SK-N-SH treated with all-trans-retinoic acid at 6 μM for 48 hours (cell line): Measurements from ENCODE around the gene MAGEA10.

Source experiments
- ATAC-seq: fragments of 200-7000 bp; cut with Tn5 transposase; 3 replicates; pipeline ENCODE4 v1.9.1; 2020; ENCODE audit warnings: mild to moderate bottlenecking, moderate library complexity
- ARNTL ChIP-seq: fragments of 450-650 bp; formaldehyde crosslinking; IDR thresholded peaks from 2 replicates; pipeline ENCODE4 v1.5.0; 2020; ENCODE audit warnings: low read depth, mild to moderate bottlenecking, moderate library complexity, borderline replicate concordance
- CSDC2 ChIP-seq: fragments of 250-450 bp; sonication (Bioruptor Pico); IDR thresholded peaks from 2 replicates; pipeline ENCODE4 v1.5.0; 2020; ENCODE audit warnings: mild to moderate bottlenecking, moderate library complexity
- CSRNP3 ChIP-seq: fragments of 250-450 bp; sonication (Bioruptor Pico); IDR thresholded peaks from 2 replicates; pipeline ENCODE4 v1.5.1; 2021; ENCODE audit warnings: mild to moderate bottlenecking, moderate library complexity
- ESRRG ChIP-seq: fragments of 250-450 bp; sonication (Bioruptor Pico); IDR thresholded peaks from 2 replicates; pipeline ENCODE4 v1.6.1; 2021; ENCODE audit warnings: mild to moderate bottlenecking
- GLIS3 ChIP-seq: fragments of 250-450 bp; sonication (Bioruptor Pico); IDR thresholded peaks from 2 replicates; pipeline ENCODE4 v1.5.0; 2020; ENCODE audit warnings: mild to moderate bottlenecking, moderate library complexity
- ISL1 ChIP-seq: fragments of 250-450 bp; sonication (Bioruptor Pico); IDR thresholded peaks from 2 replicates; pipeline ENCODE4 v2.1.2; 2022; ENCODE audit warnings: mild to moderate bottlenecking, moderate library complexity
- OSR1 ChIP-seq: fragments of 250-450 bp; sonication (Bioruptor Pico); IDR thresholded peaks from 2 replicates; pipeline ENCODE4 v1.8.0; 2022; ENCODE audit warnings: moderate library complexity, mild to moderate bottlenecking, inconsistent platforms
- POU6F1 ChIP-seq: fragments of 250-450 bp; sonication (Bioruptor Pico); IDR thresholded peaks from 2 replicates; pipeline ENCODE4 v1.8.0; 2021; ENCODE audit warnings: low read depth, mild to moderate bottlenecking, moderate library complexity, borderline replicate concordance
- PPARA ChIP-seq: fragments of 250-450 bp; sonication (Bioruptor Pico); IDR thresholded peaks from 2 replicates; pipeline ENCODE4 v1.5.0; 2020; ENCODE audit warnings: mild to moderate bottlenecking, borderline replicate concordance
- RARB ChIP-seq: fragments of 250-450 bp; sonication (Bioruptor Pico); IDR thresholded peaks from 2 replicates; pipeline ENCODE4 v1.8.0; 2021; ENCODE audit warnings: mild to moderate bottlenecking, moderate library complexity
- TCF4 ChIP-seq: fragments of 250-450 bp; sonication (Bioruptor Pico); IDR thresholded peaks from 2 replicates; pipeline ENCODE4 v1.8.0; 2021; ENCODE audit warnings: mild to moderate bottlenecking, moderate library complexity, borderline replicate concordance
- TOX ChIP-seq: fragments of 250-450 bp; sonication (Bioruptor Pico); IDR thresholded peaks from 2 replicates; pipeline ENCODE4 v1.8.0; 2021; ENCODE audit warnings: mild to moderate bottlenecking, moderate library complexity, borderline replicate concordance
- ZFP3 ChIP-seq: fragments of 250-450 bp; sonication (Bioruptor Pico); IDR thresholded peaks from 2 replicates; pipeline ENCODE4 v1.5.0; 2020; ENCODE audit warnings: mild to moderate bottlenecking, moderate library complexity
- ZNF565 ChIP-seq: fragments of 450-650 bp; formaldehyde crosslinking; conservative IDR thresholded peaks from 2 replicates; pipeline ENCODE4 v1.5.0; 2020; ENCODE audit warnings: low read depth, mild to moderate bottlenecking, moderate library complexity
- ZNF70 ChIP-seq: fragments of 450-650 bp; formaldehyde crosslinking; IDR thresholded peaks from 2 replicates; pipeline ENCODE4 v1.5.0; 2020; ENCODE audit warnings: mild to moderate bottlenecking, moderate library complexity
- ZNF8 ChIP-seq: fragments of 450-650 bp; formaldehyde crosslinking; IDR thresholded peaks from 2 replicates; pipeline ENCODE4 v1.5.0; 2020; ENCODE audit warnings: mild to moderate bottlenecking, moderate library complexity
- TF ChIP-seq, protein P1 (sequence below): fragments of 250-450 bp; sonication (Bioruptor Pico); IDR thresholded peaks from 2 replicates; pipeline ENCODE4 v1.8.0; 2020; ENCODE audit warnings: mild to moderate bottlenecking, moderate library complexity, borderline replicate concordance
- TF ChIP-seq, protein P2 (sequence below): fragments of 250-450 bp; sonication (Bioruptor Pico); IDR thresholded peaks from 2 replicates; pipeline ENCODE4 v1.5.0; 2020; ENCODE audit warnings: mild to moderate bottlenecking, moderate library complexity
- TF ChIP-seq, protein P3 (sequence below): fragments of 250-450 bp; sonication (Bioruptor Pico); IDR thresholded peaks from 2 replicates; pipeline ENCODE4 v1.5.1; 2020; ENCODE audit warnings: low read depth, mild to moderate bottlenecking, moderate library complexity

Gene MAGEA10

DNA sequence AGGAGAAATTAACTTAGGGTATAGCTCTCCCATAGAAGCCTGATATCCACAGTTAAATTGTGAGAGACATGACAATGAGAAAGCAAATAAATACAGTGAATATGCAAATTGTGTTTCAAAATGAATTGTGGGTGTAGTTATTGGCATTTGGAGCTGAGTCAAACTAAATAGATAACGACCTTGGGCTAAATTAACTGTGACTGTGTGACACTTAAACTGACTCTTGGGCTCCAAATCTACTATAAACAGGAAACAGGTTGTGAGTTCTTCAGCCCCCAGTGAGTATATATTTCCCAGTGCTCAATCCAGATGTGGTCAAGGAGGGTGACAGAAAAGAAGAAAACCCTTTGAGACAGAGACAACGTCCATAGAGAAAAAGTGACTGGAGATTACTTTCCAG lies 11.3 kb upstream of the MAGEA10 start:
- no peak for ATAC-seq
- TF ChIP-seq TCF4 (CRISPR knock-in tag): no peak
- TF ChIP-seq ZNF8: no peak
- TF ChIP-seq, protein P1, sequence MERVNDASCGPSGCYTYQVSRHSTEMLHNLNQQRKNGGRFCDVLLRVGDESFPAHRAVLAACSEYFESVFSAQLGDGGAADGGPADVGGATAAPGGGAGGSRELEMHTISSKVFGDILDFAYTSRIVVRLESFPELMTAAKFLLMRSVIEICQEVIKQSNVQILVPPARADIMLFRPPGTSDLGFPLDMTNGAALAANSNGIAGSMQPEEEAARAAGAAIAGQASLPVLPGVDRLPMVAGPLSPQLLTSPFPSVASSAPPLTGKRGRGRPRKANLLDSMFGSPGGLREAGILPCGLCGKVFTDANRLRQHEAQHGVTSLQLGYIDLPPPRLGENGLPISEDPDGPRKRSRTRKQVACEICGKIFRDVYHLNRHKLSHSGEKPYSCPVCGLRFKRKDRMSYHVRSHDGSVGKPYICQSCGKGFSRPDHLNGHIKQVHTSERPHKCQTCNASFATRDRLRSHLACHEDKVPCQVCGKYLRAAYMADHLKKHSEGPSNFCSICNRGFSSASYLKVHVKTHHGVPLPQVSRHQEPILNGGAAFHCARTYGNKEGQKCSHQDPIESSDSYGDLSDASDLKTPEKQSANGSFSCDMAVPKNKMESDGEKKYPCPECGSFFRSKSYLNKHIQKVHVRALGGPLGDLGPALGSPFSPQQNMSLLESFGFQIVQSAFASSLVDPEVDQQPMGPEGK (CRISPR knock-in tag): no peak
- TF ChIP-seq TOX: no peak
- TF ChIP-seq ISL1 (CRISPR knock-in tag): no peak
- no peak for TF ChIP-seq GLIS3 (CRISPR knock-in tag)

DNA sequence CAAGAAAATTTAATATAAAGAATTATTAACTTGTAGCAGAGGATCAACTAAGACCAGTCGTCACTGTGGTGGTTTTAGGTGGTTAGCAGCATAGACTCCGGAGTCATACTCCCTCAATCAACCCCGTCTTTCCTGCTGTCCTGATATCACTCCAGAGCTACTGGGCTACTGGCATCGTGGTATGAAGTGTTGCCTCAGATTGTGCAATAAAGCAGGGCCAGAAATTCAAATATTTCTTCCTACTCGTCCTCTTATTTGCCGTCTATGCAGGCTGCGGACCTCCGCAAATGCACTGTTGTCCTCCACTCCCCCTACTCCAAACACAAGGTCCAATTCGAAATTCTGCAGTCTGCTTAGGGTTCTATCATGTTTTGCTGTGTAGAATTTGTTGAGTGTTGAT lies 1.2 kb upstream of the MAGEA10 start:
- no peak for ATAC-seq
- no peak for TF ChIP-seq ZNF8

- TF ChIP-seq TCF4 (CRISPR knock-in tag) (no peak), ZNF565 (CRISPR knock-in tag) (no peak), CSDC2 (CRISPR knock-in tag) (no peak), OSR1 (no peak), ZFP3 (CRISPR knock-in tag) (no peak)
- TF ChIP-seq, protein P2, sequence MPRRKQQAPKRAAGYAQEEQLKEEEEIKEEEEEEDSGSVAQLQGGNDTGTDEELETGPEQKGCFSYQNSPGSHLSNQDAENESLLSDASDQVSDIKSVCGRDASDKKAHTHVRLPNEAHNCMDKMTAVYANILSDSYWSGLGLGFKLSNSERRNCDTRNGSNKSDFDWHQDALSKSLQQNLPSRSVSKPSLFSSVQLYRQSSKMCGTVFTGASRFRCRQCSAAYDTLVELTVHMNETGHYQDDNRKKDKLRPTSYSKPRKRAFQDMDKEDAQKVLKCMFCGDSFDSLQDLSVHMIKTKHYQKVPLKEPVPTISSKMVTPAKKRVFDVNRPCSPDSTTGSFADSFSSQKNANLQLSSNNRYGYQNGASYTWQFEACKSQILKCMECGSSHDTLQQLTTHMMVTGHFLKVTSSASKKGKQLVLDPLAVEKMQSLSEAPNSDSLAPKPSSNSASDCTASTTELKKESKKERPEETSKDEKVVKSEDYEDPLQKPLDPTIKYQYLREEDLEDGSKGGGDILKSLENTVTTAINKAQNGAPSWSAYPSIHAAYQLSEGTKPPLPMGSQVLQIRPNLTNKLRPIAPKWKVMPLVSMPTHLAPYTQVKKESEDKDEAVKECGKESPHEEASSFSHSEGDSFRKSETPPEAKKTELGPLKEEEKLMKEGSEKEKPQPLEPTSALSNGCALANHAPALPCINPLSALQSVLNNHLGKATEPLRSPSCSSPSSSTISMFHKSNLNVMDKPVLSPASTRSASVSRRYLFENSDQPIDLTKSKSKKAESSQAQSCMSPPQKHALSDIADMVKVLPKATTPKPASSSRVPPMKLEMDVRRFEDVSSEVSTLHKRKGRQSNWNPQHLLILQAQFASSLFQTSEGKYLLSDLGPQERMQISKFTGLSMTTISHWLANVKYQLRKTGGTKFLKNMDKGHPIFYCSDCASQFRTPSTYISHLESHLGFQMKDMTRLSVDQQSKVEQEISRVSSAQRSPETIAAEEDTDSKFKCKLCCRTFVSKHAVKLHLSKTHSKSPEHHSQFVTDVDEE: no peak
- TF ChIP-seq, protein P3, sequence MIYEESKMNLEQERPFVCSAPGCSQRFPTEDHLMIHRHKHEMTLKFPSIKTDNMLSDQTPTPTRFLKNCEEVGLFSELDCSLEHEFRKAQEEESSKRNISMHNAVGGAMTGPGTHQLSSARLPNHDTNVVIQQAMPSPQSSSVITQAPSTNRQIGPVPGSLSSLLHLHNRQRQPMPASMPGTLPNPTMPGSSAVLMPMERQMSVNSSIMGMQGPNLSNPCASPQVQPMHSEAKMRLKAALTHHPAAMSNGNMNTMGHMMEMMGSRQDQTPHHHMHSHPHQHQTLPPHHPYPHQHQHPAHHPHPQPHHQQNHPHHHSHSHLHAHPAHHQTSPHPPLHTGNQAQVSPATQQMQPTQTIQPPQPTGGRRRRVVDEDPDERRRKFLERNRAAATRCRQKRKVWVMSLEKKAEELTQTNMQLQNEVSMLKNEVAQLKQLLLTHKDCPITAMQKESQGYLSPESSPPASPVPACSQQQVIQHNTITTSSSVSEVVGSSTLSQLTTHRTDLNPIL (CRISPR knock-in tag): no peak
- peak; percentile 72 for ATAC-seq
Observed at GRCh38 chrX:152137771-152138387, 498 bp downstream of the MAGEA10 start.

DNA sequence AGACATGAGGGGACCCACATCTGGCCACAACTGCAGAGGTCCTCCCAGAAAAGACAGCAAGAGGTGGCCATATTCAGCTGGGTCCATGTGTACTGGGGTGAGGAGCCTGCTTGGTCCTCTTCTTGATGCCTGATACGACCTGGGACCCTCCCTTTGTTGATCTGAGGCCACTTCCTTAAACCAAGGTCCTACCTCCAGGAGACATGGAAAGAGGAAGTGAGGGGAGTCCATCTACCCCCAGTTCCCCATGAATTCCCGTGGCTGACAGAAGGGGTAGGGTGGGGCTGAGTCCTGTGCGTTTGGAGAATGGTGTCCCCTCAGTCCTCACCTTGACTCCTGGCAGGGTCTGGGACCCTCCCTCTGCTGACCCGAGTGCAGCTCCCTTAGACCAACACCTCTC lies 2.1 kb downstream of the MAGEA10 start:
- ATAC-seq: no peak
- TF ChIP-seq, protein P2: no peak
- TF ChIP-seq CSRNP3 (CRISPR knock-in tag) (no peak), PPARA (CRISPR knock-in tag) (no peak), POU6F1 (CRISPR knock-in tag) (no peak), ZNF8 (no peak), TCF4 (CRISPR knock-in tag) (no peak), RARB (CRISPR knock-in tag) (no peak), ESRRG (CRISPR knock-in tag) (no peak), CSDC2 (CRISPR knock-in tag) (no peak), ZFP3 (CRISPR knock-in tag) (no peak), TOX (no peak), GLIS3 (CRISPR knock-in tag) (no peak), ARNTL (CRISPR knock-in tag) (no peak), ZNF70 (CRISPR knock-in tag) (no peak)
- TF ChIP-seq, protein P1 (CRISPR knock-in tag): no peak
- TF ChIP-seq, protein P3 (CRISPR knock-in tag): no peak
